GM18519 (cell line): Measurements from ENCODE around the gene SLC23A2.
"Not testable (repeated sequence)": the region's sequence is repeated elsewhere in the genome, so short reads cannot be mapped to it uniquely, and the experiment has no call there.

Experiments
- ATAC-seq: cut with Tn5 transposase; IDR thresholded peaks from one replicate; pipeline ENCODE4 v1.9.1; 2021; ENCODE audit warnings: mild to moderate bottlenecking, moderate library complexity; ENCODE audit not compliant: unreplicated experiment, low FRiP score

SLC23A2 gene

DNA sequence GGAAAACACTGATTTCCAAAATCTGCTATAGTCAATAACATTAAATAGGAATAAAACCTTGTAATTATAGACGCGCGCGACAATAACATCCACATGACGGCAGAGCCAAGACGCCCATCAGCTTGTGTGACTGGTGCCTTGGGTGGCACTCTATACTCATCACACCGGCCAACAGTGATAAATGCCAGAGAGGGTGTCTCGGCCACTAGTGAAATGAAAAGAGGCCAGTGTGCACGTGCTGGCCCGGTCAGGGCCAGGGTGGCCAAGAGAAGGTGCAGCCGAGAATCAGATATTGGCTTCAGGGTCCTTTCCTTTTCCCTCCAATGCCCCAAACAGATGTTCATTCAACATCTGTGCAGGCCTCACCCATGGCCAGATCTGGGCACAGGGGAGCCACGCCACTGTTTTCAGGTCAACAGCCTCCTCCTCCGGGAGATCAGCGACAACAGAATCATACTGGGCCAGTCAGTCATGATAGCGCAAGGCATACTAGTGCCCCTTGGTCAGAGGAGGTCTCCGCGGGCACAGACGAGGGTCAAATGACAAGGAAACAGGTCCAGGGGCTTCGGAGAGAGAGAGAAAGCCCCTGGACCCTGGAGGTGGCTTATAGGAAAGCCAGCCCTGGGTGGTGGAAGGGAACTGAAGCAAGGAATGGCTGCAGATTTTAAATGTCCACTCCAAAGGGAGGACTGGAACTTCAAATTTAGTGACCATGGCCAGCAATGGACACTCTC, 145.1 kb downstream of the SLC23A2 start:
- no peak for ATAC-seq

DNA sequence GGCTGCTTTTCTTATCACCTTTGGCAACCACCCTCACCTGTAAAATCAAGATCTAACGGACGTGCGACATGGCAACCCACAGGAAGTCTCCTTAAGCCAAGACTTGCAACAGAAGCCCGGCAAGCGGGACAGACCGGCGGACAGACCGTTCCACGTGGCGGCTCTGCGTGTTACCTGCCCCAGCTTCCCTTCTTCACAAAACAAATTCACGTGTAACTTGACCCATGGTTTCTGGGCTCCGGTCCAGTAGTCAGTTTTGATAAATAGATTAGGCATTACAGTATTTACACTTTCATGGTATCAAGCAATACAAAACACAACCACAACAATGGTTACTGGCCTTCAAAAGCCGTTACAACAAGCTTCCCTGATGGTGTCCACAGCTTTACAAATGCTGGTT, 145.8 kb downstream of the SLC23A2 start:
- no peak for ATAC-seq

DNA sequence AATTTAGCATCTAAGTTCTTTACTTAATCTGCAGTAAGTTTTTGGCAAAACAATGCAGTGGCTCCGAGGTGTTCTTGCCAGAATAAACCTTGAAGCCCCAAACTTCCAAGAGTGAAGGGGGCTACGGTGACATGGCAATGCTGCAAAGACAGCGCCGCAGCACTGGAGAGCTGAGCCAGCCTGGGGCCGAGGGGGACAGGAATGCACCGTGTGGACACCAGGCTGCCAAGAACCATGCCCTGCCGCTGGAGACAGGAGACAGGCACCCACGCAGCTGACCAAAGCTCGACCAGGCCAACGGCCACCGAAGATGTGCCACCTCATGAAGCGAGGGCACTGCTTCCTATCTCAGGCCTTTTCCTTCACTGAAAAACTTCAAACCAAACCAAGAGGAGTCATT, 146.2 kb downstream of the SLC23A2 start:
- no peak for ATAC-seq

DNA sequence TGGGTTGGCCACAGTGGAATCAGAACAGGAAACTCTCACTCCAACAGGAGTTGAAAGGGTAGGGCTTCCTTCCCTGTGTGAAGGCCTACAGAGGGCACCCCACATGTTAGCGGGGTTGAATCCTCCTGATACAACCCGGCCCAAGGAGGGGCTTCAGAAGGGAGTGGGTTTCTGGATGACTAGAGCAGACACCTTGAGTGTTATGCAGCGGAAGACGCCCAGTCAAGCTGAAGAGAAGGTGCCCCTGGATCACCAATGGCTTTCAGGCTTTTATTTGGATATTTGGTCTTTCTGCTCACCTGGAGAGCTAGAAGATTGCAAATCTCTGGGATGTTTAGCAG, 146.8 kb downstream of the SLC23A2 start:
- no peak for ATAC-seq

DNA sequence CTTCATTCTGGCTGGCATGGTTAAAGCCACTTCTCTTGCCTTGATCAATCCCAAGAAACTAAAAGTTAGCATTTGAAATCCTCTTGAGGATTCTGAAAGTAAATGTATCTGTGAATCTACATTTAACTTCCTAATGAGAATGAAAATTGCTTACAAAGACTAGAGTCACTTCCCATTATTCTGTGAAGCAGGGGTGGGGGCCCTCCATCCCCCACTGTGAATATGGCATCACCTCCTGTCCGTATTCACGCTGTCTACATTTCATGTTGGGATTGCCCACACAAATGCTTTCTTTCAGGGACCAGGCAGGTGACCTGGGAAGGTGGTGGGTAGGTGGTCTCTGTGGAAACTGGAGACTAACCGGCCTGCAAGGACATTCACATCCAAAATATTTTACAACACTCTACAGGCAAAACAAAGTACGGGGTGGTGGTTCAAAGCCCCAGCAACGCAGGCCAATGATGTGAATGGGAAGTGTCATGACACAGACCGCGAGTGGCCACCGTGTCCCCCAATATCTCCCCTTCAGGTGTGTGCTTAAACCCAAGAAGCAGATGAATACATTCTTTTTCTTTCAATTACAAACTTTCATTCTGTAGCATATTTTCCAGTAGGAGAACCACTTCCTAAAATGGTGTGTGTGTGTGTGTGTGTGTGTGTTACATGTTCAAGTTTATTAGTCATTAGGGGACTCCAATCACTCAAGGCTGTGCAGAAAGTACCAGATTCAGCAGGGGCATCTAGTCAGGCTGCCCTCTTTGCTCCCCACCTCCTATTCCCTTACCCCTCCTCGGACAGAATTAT, 147.4 kb downstream of the SLC23A2 start:
- ATAC-seq: no peak

DNA sequence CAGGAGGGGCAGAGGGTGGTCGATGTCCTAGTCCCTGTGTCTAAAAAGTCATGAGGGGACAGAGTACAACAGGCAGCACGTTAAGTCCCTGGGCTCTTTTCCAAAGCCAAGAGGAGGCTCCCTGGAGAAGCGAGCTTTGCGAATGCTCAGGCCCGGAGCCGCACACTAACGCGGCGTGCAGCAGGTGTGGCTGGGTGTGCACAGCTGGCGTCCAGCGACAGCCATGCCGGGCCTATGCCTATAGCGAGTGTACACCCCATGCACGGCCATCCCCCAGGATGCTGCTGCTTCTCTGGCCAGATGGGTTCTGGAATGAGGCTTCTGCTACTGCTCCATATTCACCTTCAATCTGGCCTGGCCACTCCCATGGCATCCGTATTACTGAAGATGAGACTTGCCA, 148.3 kb downstream of the SLC23A2 start:
- ATAC-seq: no peak

DNA sequence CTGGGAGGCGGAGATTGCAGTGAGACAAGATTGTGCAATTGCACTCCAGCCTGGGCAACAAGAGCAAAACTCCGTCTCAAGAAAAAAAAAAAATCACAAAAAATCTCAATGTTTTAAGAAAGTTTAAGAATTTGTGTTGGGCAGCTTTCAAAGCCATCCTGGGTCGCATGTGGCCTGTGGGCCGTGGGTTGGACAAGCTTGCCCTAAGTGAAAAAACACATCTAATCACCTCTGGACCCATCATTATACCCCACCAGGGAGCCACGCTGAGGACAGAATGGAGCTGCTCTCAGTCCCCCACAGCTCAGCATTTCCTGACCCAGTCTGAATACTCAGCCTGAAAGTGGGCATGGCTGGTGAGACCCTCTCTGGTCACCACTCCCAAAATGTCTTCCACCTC, 150.3 kb downstream of the SLC23A2 start:
- ATAC-seq: no peak

DNA sequence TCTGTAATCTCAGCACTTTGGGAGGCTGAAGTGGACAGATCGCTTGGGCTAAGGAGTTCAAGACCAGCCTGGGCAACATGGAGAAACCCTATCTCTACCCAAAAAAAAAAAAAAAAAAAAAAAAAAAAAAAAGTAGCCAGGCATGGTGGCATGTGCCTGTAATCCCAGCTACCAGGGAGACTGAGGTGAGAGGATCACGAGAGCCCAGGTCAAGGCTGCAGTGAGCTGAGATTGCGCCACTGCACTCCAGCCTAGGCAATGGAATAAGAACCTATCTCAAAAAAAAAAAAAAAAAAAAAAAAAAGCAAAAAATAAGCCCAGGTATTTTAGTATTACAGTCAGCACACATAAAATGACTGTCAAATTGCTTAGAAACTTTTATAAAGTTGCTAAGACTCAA, 152.5 kb downstream of the SLC23A2 start:
- not testable (repeated sequence) for ATAC-seq

DNA sequence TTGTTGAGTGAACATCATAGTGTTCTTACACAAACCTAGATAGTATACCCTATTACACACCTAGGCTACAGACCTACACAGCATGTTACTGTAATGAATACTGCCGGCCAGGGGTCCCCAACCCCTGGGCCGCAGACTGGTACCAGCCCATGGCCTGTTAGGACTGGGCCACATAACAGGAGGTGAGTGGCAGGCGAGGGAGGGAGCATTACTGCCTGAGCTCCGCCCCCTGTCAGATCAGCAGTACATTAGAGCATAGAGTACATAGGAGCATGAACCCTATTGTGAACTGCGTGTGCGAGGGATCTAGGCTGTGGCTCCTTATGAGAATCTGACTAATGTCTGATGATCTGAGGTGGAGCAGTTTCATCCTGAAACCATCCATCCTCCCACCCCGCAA, 153.3 kb downstream of the SLC23A2 start:
- no peak for ATAC-seq

DNA sequence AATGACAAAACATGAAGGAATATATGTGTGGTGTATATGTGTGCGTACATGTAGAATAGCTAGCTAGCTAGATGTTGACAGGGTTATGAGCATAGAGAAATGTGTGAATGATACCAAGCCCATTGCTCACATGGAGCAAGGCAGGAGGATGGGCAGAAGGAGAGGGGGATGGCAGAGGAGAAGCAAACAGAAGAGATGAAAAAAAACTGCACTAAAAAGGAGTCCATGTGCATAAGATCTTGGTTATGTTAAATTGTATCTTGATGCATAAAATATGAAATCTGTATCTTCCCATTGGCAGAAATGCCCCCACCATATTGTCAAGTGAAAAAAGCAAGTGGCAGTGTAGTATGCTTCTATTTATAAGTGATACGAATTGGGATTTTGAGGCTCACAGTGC, 154.5 kb downstream of the SLC23A2 start:
- no peak for ATAC-seq

DNA sequence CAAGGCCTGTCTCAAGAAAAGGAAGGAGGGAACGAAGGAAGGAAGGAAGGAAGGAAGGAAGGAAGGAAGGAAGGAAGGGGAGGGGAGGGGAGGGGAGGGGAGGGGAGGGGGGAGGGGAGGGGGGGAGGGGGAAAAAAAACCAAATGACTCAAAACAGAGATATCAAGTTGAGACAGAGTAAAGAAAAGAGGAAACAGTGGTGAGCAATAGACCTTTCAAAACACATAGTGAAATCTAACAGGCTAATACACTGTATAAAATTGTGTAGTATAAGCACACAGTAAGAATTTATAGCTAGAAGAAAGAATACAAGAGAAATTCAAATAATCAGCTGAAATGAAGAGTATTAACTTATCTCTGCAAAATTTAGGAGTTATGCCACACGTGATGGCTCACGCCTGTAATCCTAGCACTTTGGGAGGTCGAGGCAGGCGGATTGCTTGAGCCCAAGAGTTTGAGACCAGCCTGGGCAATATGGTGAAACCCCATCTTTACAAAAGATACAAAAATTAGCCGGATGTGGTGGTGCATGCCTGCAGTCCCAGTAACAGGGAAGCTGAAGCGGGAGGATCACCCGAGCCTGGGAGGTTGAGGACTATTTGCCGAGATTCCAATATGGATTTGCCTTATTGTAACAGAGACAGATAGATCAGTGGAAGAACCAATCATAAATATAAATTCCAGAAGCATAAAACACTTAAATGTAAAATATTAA, 156.4 kb downstream of the SLC23A2 start:
- no peak for ATAC-seq

DNA sequence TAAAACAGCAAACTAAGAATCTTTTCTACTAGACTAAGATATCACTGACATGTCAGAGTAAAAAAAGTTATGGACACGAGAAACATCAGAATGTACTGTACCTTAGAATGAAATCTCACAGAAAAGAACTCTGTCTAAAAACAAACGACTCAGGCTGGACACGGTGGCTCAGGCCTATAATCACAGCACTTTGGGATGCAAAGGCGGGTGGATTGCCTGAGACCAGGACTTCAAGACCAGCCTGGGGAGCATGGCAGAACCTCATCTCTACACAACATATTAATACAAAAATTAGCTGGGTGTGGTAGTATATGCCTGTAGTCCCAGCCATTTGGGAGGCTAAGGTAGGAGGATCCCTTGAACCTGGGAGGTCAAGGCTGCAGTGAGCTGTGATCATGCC, 157.0 kb downstream of the SLC23A2 start:
- no peak for ATAC-seq

DNA sequence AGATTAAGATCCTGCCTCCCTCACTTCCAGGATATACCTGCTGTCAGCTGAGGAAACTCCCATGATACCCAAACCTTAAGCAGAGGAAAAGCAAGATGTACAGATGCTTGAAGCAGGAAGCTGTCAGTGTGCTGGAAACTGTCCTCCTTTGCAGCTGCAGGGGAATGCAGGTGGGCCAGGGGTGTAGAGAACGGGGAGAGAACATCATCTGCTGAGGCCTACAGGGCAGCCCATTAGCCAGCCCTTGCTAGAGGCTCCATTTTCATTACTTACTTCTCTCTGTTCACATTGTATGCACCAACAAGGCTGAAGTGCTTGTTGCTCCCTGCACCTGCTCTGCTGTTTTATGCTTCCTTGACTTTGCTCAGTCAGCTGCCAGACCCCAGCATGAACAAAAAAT, 160.5 kb downstream of the SLC23A2 start:
- ATAC-seq: no peak

DNA sequence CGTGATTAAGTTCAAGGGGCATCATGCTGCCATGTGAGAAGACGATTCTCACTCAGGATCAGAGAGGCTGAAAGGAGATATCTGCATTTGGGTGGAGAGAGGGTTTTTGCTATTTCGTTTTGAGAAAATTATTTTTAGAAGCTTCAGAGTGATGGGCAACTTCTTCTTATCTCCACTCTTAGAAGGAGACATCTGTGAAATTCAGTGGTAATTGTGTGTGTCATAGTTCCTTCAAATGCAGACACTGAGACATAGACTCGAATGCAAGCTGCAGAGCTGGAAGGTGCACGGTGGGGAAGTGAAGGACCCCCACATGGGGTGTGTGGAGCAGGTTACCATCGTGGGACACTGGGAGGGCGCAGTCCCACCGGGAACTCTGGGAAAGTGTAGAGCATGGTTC, 162.8 kb downstream of the SLC23A2 start:
- ATAC-seq: no peak

DNA sequence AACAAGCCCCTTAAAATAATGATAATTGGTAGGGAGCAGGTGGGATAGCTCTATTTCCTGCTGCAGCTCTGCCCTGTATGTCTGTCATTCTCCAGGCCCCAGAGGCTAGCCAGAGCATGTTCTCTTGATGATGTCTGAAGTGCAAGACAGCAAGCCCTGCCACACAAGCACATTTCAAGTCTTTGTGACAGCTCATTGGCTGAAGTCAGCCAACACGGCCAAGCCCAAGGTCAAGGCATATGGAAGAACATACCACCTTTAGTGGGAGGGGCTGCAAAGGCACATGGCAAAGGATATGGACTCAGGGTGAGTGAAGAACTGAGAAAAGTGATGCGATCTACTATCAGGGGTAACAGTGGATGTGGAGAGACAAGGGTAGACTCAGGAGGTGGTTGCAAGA, 163.6 kb downstream of the SLC23A2 start:
- ATAC-seq: no peak

DNA sequence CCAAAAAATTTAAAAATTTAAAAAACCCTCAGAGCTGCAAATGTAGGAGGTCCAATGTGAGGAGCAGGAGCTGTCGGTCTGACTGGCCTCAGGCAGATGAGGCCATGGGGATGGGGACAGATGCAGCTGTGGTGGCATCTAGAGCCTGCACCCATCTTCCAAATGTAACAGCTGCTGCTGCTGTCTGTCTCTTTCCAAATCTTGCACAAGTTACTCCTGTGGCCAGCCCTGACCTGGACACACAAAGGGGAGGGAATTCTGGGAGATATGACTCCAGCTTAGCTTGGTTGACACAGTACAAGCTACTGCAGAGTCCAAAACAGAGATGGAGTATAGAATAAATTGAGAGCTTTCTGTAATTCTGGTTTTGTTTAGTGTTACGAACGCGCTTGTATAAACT, 164.4 kb downstream of the SLC23A2 start:
- no peak for ATAC-seq

DNA sequence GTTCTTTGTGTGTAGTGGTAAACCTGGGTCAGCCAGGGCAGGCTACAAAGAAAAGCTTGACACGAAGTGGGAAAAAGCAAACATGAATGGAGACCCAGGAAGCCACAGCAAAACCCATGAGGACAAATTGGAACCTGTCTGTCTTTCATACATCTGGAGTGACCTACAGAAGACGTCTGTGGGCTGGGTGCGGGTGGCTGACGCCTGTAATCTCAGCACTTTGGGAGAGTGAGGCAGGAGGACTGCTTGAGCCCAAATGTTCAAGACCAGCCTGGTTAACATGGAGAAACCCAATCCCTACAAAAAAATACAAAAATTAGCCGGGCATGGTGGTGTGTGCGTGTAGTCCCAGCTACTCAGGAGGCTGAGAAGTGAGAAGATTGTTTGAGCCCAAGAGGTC, 164.8 kb downstream of the SLC23A2 start:
- ATAC-seq: no peak

DNA sequence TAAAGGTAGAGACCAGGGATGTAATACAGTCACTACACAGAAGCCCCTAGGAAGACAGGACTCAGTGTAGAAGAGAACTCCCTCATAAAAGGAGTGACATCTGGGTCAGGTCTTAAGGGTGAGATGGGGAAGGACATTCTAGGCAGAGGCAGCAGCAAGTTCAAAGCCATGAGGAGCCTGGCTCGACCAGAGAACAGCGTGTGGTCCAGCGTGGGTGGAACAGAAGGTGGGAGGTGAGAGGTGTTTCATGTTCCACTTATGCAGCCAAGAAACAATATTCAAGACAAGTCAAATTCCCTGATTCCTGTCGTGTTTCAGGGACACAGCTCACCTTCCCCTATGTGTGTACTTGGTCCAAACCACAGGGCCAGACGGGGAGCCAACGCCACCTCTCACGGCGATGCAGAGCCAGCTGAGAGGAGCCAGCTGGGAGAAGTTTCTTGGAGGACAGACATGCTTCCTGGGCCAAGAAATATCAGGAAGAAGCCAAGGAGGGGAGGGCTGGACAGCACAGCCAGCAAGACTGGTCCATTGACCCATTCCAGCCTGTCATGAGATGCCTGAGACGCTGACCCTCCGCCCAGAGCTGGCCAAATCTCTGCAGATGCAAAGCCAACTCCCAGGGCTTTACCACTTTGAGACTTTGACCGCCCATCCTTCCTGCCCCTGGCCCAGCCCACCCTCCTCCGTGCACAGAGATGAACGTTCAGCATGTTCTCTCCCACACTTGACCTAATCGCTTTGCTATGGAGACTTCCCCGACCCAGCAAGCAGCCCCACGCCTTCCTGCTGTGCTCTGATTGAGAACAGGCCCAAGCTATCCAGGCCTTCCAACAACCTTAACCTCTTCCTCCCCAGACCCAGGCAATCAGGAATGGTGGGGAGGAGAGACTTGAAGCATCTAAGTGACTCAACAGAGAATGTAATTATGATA, 165.8 kb downstream of the SLC23A2 start:
- ATAC-seq: no peak

DNA sequence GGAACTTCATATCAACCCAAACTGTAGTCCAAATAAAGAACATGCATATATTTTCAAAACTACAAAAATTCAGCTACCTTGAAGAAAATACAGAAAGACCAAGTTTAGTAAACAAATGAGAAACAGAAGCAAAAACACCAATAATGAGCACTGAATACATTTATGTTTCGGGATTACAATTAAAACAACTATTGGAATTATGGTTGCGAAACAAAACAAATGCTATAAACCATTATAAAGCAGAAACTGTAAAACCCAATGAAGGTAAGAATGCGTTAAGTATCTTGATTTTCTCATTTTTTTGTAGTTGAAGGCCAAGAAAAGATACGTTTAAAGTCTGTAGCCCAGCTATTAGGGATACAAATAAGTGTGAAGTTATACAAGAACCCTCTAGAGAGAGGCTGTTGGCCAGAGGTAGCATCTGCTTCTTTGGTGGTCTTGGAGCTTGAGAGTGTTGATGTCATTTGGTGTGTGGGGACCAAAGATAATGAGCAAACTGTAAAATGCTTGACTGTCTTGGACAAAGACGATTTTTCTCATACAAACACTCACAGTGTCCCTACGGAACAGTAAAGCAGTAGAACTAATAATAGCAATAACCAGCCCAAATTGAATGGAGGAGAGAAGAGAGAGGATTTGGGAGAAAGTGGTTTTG, 168.1 kb downstream of the SLC23A2 start:
- no peak for ATAC-seq

DNA sequence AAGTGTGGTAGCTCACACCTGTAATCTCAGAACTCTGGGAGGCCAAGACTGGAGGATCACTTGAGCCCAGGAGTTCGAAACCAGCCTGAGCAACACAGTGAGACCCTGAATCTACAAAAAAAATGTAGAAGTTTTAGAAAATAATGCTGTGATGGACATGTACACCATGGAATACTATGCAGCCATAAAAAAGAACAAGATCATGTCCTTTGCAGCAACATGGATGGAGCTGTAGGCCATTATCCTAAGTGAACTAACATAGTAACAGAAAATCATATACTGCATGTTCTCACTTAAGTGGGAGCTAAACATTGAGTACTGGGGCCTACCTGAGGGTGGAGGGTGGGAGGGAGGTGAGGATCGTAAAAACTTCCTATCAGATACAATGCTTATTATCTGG, 168.8 kb downstream of the SLC23A2 start:
- ATAC-seq: no peak
